RWPE1 (cell line): ENCODE data around the gene TM4SF4.

Experiments used
- CTCF ChIA-PET: fragments of 350-600 bp; sonication (Branson Sonifier 250); formaldehyde crosslinking; extraction: SDS; loops from one replicate; lab custom pipeline; 2021; lab: Yijun Ruan, JAX
- POLR2A ChIA-PET: fragments of 400-600 bp; formaldehyde crosslinking; extraction: SDS; loops from one replicate; lab custom pipeline; 2020; ENCODE audit warnings: antibody characterized with exemption; ENCODE audit not compliant: low non-redundant PET; lab: Yijun Ruan, JAX
- DNase-seq: peaks from one replicate; pipeline ENCODE4 v3.0.0; 2012; ENCODE audit warnings: low spot score
- H3K27ac ChIP-seq: fragments of 450-650 bp; 2 replicates; pipeline ENCODE4 v1.5.1; 2017
- TF ChIP-seq, protein P1 (sequence below): fragments of 450-650 bp; conservative IDR thresholded peaks from 2 replicates; pipeline ENCODE4 v1.5.1; 2017; ENCODE audit warnings: low read depth, mild to moderate bottlenecking

TM4SF4 gene

DNA sequence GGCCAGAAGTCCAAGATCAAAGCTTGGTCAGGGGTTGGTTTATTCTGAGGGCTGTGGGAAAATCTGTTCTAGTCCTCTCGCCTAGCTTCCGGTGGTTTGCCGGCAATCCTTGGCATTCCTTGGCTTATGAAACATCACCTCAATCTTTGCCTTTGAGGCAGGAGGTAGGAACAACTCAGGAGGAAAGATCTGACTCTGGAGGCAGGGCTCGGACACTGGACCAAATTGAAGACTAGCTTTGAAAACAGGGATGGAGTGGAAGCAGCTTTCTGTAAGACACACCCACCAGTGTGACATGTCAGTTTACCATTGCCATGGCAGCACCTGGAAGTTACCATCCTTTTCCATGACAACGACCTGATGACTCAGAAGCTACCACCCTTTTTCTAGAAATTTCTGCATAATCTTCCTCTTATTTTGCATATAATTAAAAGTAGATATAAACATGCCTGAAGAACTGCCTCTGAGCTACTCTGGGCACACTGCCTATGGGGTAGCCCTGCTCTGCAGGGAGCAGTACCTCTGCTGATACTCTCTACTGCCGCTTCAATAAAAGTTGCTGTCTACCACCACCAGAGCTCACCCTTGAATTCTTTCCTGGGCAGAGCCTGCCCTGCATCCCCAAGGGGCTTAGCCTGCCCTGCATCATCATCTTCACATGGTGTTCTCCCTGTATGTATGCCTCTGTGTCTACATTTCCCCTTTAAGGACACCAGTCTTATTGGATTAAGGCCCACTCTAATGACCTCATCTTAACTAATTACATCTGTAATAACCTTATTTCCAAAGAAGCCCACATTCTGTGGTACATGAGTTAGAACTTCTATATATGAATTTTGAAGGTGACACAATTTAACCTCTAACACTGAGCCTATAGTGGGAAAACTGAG, 38.3 kb upstream of the TM4SF4 start:
- no peak overlapping the region for H3K27ac ChIP-seq
- TF ChIP-seq, protein P1, sequence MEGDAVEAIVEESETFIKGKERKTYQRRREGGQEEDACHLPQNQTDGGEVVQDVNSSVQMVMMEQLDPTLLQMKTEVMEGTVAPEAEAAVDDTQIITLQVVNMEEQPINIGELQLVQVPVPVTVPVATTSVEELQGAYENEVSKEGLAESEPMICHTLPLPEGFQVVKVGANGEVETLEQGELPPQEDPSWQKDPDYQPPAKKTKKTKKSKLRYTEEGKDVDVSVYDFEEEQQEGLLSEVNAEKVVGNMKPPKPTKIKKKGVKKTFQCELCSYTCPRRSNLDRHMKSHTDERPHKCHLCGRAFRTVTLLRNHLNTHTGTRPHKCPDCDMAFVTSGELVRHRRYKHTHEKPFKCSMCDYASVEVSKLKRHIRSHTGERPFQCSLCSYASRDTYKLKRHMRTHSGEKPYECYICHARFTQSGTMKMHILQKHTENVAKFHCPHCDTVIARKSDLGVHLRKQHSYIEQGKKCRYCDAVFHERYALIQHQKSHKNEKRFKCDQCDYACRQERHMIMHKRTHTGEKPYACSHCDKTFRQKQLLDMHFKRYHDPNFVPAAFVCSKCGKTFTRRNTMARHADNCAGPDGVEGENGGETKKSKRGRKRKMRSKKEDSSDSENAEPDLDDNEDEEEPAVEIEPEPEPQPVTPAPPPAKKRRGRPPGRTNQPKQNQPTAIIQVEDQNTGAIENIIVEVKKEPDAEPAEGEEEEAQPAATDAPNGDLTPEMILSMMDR: no peak
- no peak for DNase-seq
- ChIA-PET POLR2A (no interaction called here), CTCF (interaction anchor here (0.6 kb wide), 1 partner anchor 876 kb away, joined by 4 read pairs; no protein-coding TSS in a partner anchor)

DNA sequence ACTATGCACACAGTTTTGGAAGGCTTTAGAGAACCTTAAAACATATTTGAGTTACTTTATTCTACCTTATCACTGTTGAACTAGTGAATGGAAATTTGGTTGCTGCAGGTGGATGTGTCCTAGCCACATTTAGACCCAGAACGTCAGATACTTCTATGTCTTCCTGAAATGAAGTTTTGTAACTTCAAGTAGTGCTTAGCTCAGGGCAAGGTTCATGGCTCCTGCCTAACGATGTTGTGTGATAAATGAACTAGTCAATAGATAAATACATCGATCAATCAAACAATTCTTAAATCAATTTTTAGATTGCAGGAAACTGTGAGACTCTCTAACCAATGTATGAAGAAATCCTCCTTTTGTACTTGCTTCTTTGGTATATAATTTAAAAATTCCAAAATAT, 37.2 kb upstream of the TM4SF4 start:
- POLR2A ChIA-PET: no interaction called here
- H3K27ac ChIP-seq: no peak overlapping the region
- DNase-seq: no peak
- CTCF ChIA-PET: no interaction called here
- TF ChIP-seq, protein P1: no peak

DNA sequence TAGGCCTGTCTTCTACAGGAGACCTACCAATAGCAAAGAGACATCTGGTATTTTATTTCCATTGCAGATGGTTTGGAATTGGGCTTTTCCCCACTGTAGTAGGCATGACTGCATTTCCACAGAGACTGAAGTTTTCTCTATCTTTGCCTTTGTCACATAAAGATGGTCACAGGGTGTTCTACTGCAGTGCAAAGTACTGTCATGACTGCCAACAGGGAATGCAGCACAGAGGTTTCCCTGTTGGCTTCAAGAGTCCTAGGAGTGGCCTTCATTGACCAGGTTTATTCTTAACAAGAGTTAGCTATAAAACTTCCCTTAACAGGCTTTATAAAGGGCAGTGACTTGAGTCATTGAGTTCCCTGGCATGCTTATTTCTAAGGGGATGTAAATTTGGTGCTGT, 36.8 kb upstream of the TM4SF4 start:
- no peak for DNase-seq
- H3K27ac ChIP-seq: no peak overlapping the region
- ChIA-PET CTCF (no interaction called here), POLR2A (no interaction called here)
- TF ChIP-seq, protein P1: no peak

DNA sequence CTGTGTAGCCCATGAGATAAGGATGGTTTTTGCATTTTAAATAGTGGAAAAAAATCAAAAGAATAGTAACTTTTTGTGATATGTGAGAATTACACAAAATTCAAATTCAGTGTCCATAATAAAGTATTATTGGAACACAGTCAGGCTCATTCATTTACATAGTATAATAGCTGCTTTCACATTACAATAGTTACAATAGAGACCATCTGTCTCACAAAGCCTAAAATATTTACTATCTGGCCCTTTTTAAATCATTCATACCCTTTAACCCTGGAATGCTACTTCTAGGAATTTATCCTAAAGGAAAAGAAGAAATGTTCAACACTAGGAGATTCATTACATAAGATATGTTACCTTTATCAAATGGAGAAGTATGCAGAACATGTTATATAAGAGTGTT, 35.5 kb upstream of the TM4SF4 start:
- CTCF ChIA-PET: no interaction called here
- H3K27ac ChIP-seq: no peak overlapping the region
- DNase-seq: no peak
- TF ChIP-seq, protein P1: no peak
- POLR2A ChIA-PET: no interaction called here

DNA sequence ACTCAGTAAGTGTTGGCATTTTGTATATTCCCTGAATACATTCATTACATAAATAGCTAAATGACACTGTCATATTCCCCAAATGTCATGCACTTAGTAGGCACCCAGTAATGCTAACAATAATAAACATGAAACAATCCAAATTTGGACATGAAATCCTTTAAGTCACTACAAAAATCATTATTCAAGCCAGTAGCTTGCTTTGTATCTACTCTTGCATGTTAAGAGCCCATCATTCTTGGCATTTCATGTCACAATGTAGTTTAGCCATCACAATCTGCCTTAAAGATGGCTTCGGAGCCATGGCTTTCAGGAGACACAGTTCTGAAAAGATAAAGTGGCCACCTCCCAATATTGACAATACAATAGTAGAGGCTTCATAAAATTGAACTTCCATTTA, 32.9 kb upstream of the TM4SF4 start:
- ChIA-PET POLR2A (no interaction called here), CTCF (interaction anchor here (0.5 kb wide), 1 partner anchor 289 kb away, joined by 3 read pairs; no protein-coding TSS in a partner anchor)
- TF ChIP-seq, protein P1: no peak
- no peak overlapping the region for H3K27ac ChIP-seq
- DNase-seq: no peak

DNA sequence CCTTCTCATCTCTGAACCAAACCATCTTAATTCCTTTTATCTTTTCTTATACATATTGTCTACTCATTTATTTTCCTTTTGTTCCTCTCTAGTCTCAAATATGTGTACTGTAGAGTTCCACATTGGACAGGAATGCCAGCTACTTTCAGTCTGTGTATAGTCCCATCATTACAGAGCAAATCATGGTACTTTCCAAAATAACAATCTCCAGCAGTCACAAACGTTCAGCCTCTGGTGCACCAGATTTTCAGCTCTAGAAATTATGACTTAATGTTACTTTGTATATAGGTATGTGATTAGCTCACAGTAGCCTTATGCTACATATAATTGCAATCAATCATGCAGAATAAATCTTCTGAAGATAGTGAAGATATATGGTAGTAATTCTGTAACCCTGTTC, 32.5 kb upstream of the TM4SF4 start:
- TF ChIP-seq, protein P1: no peak
- DNase-seq: no peak
- ChIA-PET POLR2A (no interaction called here), CTCF (no interaction called here)
- no peak overlapping the region for H3K27ac ChIP-seq
